Measurements from ENCODE around the gene RPL38.

Gene RPL38

DNA sequence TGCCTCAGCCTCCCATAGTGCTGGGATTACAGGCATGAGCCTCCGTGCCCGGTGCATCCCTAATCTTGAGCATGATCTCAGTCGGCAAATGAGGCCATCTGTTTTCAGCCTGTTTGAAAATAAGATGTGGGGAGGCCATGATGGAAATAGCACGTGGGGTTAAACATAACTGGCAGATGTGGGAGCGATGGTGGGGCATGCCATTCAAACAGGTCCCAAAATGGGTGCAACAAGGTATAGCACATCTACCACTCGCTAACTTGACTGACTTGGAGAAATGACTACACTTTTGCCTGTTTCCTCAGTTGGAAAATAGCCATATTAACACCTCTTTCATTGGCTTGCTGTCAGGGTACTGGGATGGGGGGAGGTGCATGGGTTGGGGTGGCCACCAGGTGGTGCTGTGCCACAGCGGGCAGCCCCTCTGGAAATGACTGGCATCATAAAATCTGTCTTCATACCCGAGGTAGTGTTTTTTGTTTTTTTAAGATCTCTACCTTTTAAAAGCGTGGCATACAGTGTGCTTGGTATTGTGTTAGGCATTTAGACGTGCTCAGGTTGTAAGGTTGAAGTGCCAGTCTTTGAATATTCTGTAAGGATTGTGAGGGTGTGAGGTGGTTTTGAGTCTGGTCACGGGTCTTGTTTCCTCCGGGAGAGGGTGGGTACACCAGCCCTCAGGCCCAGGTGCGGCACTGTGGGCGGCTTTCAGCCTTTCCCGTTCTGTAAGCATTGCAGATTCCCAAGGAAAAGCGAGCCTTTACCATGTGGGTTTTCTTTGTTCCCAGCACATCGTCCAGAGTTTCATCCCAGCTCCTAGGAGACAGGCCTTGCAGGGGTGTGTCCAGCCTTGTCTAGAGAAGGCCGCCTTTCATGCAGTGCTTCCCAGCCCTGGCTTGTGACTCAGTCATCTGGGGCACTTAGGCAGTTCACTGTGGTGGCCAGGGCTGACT is 7.0 kb downstream of the RPL38 start:
- peak; percentile 73 for DNase-seq (ENCODE audit: low read depth in 1 of 2, low spot score in 1 of 2)

GRCh38 chr17:74211141-74211911 is 7.8 kb downstream of the RPL38 start:
- no peak for DNase-seq (ENCODE audit: low read depth in 1 of 2, low spot score in 1 of 2)

- DNase-seq (ENCODE audit: low read depth in 1 of 2, low spot score in 1 of 2): no peak
These were observed 8.4 kb downstream of the RPL38 start for GRCh38 chr17:74211912-74212208.

- DNase-seq (ENCODE audit: low read depth in 1 of 2, low spot score in 1 of 2): no peak
These were observed 8.9 kb downstream of the RPL38 start for GRCh38 chr17:74212209-74212912.

GRCh38 chr17:74212913-74213791 is 9.7 kb downstream of the RPL38 start, which contains the start of gene TTYH2:
Gene TTYH2, plus strand, starts transcription at chr17:74213571. Its CDS starts 17 bp downstream, at chr17:74213588.
- peak; percentile 39 to 62 for DNase-seq (ENCODE audit: low read depth in 1 of 2, low spot score in 1 of 2)

GRCh38 chr17:74213861-74214391 is 10.4 kb downstream of the RPL38 start:
- DNase-seq (ENCODE audit: low read depth in 1 of 2, low spot score in 1 of 2): no peak

- no peak for DNase-seq (ENCODE audit: low read depth in 1 of 2, low spot score in 1 of 2)
These were observed 11.2 kb downstream of the RPL38 start for GRCh38 chr17:74214484-74215341.

DNA sequence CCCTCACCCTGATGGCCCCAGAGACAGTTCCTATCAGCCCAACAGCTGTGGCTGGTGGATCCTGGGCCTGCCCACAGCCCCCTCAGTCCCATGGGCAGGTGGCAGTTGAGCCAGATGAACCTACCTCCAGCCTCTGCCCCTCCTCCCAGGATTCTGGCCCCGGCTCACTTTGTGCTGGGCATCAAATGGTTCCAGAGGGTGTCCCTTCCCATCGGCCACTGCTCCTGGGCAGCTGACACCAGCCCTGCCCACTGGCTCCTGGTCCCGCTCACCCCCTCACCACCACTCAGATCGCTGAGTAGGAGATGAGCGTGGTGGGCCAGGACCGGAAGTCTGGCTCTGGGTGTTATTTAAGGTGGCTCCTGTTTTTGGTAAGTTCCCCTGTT is 11.9 kb downstream of the RPL38 start:
- DNase-seq (ENCODE audit: low read depth in 1 of 2, low spot score in 1 of 2): no peak

DNA sequence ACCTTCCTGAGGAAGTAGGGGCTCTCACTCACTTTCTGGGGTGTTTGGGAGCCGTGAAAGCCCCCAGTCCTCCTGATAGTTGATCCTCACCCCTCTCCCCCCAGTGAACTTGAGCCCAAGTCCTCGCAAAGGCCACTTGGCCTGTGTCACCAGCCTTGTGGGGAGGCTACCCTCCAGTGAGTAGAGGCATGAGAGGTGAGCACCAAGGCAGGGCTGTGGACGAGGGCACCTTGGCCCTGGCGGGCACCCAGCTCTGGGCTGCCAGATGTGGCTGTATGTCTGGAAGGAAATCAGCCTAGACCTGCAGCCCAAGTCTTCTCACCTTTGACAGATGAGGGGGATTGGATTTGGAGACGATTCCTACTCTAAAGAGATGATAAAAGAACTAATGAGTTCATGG is 13.0 kb downstream of the RPL38 start:
- DNase-seq (ENCODE audit: low read depth in 1 of 2, low spot score in 1 of 2): no peak

- DNase-seq (ENCODE audit: low read depth in 1 of 2, low spot score in 1 of 2): no peak
These were observed 13.7 kb downstream of the RPL38 start for GRCh38 chr17:74217037-74217730.

- no peak for DNase-seq (ENCODE audit: low read depth in 1 of 2, low spot score in 1 of 2)
These were observed 14.4 kb downstream of the RPL38 start for GRCh38 chr17:74217888-74218287.

DNA sequence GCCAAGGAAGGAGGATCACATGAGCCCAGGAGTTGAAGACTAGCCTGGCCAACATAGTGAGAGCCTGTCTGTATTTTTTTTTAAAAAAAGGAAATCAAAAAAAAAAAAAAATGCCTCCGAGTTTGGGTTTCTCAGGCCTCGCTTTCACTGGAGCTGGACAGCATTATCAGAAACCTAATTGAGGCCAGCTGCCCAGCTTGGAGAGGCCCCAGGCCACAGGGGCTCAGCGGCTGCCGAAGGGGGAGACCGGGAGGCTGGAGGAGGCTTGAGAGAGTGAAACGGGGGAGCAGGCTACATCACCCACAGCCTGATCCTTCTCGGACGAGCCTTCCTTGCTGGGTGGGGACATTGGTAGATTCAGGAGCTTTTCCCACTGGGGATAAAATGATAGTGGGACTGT is 15.0 kb downstream of the RPL38 start:
- no peak for DNase-seq (ENCODE audit: low read depth in 1 of 2, low spot score in 1 of 2)

DNA sequence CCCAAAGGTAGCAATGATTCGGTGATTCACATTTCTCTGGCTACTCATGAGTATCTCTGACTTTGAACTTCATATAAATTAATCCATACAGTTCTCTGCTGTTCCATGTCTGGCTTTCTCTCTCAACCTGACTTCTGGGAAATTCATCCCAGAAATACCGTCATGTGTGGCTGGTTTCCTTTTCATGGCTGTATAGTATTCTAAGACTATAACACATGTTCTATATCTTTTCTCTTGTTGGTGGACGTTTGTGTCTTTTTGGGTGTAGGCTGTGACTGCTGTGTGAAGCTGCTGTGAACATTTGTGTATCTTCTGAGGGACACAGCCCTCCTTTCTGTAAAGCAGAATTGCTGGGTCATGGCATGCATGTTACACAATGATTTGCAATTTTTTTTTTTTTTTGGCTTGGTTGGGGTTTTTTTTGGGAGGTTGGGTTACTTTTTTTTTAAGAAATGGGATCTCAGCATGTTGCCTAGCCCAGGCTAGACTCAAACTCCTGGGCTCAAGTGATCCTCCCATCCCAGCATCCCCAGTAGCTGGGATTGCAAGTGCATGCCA is 16.2 kb downstream of the RPL38 start:
- no peak for DNase-seq (ENCODE audit: low read depth in 1 of 2, low spot score in 1 of 2)

DNA sequence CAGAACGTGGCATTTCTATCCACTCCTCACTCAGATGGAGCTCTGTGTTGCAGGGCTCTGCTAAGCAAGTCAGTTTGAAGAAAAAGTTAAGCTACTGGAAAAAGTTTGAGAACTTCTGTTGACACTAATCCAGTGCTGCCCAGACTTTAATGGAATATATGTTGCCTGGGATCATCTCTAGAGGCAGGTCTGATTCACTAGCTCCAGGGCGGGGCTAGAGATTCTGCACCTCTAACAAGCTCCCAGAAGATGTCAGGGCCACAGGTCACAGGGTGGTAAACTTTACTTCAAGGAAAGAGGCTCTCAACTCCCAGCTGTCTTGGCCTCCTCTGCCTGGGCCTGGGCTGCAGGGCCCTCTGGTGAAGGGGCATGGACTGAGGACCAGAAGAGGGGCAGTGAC is 16.7 kb downstream of the RPL38 start:
- DNase-seq (ENCODE audit: low read depth in 1 of 2, low spot score in 1 of 2): no peak

DNA sequence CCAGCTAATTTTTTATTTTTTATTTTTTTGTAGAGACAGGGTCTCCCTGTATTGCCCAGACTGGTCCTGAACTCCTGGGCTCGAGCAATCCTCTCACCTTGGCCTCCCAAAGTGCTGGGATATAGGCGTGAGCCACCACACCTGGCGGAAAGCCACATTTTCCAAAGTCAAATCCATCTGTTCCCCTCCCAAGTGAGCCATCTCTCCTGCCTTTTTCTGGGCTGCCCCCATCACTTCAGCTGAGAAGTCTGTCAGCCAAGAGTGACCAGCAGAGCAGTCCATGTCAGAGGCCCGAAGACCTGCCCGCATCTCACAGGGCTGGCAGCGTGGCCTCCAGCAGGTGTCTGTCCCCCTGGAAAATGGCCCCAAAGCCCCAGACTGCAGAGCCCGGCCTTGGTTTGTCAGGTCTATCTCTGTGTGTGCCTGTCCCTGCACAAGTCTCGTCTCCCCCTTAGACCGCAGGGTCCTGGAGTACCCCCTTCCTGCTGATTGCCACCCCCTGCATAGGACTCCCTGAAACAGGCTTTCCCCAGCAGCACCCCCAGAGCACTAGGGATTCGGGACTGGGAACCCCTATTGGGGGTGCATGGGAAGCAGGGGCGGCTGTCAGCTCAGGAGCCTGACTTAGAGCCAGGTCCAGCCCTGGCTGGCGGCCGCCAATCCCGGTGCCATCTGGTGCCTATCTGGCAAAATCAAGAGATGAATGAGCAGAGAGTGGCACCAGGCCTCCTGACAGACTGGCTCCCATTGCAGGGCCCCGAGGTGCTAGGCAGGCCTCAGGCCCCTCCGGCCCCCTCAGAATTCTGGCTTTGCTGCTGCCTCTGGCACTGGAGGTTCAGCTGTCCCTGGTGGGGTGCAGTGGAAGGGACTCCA is 17.7 kb downstream of the RPL38 start:
- no peak for DNase-seq (ENCODE audit: low read depth in 1 of 2, low spot score in 1 of 2)

- DNase-seq (ENCODE audit: low read depth in 1 of 2, low spot score in 1 of 2): no peak
These were observed 18.9 kb downstream of the RPL38 start for GRCh38 chr17:74222399-74222798.

DNA sequence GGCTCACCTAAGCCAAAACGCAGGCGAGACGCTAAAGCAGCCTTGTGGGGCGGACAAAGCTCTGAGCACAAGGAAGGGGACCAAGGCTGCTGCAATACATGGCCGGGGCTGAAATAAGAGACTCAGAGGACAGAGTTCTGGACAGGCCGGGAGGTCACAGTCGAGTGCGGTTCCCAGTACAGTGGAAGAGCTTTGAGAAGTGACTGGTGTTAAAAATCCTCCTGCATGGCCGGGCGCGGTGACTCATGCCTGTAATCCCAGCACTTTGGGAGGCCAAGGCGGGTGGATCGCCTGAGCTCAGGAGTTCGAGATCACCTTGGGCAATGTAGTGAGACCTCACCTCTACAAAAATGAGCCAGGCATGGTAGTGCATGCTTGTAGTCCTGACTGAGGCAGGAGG is 20.4 kb downstream of the RPL38 start:
- no peak for DNase-seq (ENCODE audit: low read depth in 1 of 2, low spot score in 1 of 2)

Data from activated T-helper 1 cell treated with anti-CD3 and anti-CD28 coated beads, Interleukin-2, amount 50 U/mL, for 16 hours (primary cell).